ENCODE measurements around the gene REG3G.

DNA sequence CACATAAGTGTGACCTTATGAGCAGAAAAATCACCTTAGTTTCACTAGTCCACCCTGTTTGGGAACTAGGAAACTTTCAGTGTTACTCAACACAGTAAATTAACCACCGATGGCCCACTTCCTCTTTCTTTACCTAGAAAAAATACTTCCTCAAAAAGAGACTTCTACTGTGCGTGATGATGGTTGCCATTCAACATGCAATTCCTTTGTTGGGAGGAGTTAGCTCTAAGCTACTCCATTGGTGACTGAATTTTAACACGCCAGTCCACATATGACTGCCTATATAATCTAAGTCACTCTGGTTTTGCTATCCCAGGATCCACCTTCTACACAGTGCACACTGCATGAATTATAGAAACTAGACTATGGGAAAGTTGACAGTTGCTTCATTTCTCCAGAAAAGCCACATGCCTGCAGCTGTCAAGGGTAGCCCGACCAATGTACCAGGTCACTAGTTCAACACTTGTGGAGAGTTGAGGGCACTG, 47.8 kb upstream of the REG3G start:
- TF ChIP-seq, protein P1, sequence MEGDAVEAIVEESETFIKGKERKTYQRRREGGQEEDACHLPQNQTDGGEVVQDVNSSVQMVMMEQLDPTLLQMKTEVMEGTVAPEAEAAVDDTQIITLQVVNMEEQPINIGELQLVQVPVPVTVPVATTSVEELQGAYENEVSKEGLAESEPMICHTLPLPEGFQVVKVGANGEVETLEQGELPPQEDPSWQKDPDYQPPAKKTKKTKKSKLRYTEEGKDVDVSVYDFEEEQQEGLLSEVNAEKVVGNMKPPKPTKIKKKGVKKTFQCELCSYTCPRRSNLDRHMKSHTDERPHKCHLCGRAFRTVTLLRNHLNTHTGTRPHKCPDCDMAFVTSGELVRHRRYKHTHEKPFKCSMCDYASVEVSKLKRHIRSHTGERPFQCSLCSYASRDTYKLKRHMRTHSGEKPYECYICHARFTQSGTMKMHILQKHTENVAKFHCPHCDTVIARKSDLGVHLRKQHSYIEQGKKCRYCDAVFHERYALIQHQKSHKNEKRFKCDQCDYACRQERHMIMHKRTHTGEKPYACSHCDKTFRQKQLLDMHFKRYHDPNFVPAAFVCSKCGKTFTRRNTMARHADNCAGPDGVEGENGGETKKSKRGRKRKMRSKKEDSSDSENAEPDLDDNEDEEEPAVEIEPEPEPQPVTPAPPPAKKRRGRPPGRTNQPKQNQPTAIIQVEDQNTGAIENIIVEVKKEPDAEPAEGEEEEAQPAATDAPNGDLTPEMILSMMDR (conservative IDR thresholded peaks at IDR 0.05; ENCODE audit: low read depth, low read length) = no peak
- TF ChIP-seq CEBPB (IDR thresholded peaks at IDR 0.05; ENCODE audit: low read depth, low read length) = no peak
- TF ChIP-seq RCOR1 (IDR thresholded peaks at IDR 0.05; ENCODE audit: insufficient replicate concordance, low read length) = no peak
- no peak for TF ChIP-seq RAD21 (IDR thresholded peaks at IDR 0.05; ENCODE audit: low read length)
- no peak for TF ChIP-seq POLR2A (IDR thresholded peaks at IDR 0.05; ENCODE audit: low read depth, low read length)
- no peak for TF ChIP-seq RFX5 (IDR thresholded peaks at IDR 0.05; ENCODE audit: low read depth, low read length)
- no peak for TF ChIP-seq MXI1 (IDR thresholded peaks at IDR 0.05; ENCODE audit: borderline replicate concordance, low read depth, low read length)
- TF ChIP-seq FOS (IDR thresholded peaks at IDR 0.05; ENCODE audit: low read depth, low read length) = no peak
- TF ChIP-seq CHD1 (IDR thresholded peaks at IDR 0.05; ENCODE audit: low read depth, low read length) = no peak
- no peak for TF ChIP-seq SMC3 (IDR thresholded peaks at IDR 0.05; ENCODE audit: low read depth, low read length)
- TF ChIP-seq, protein P2, sequence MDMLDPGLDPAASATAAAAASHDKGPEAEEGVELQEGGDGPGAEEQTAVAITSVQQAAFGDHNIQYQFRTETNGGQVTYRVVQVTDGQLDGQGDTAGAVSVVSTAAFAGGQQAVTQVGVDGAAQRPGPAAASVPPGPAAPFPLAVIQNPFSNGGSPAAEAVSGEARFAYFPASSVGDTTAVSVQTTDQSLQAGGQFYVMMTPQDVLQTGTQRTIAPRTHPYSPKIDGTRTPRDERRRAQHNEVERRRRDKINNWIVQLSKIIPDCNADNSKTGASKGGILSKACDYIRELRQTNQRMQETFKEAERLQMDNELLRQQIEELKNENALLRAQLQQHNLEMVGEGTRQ (IDR thresholded peaks at IDR 0.05; ENCODE audit: low read depth, low read length) = no peak

Data from IMR-90 (cell line).